GM18907 (cell line): ENCODE measurements around the gene CLEC18B.
"Not testable (repeated sequence)": the region's sequence is repeated elsewhere in the genome, so short reads cannot be mapped to it uniquely, and the experiment has no call there.

Source experiments
- ATAC-seq: cut with Tn5 transposase; IDR thresholded peaks from one replicate; pipeline ENCODE4 v1.9.1; 2021; ENCODE audit warnings: mild to moderate bottlenecking, moderate library complexity; ENCODE audit not compliant: unreplicated experiment

CLEC18B gene

DNA sequence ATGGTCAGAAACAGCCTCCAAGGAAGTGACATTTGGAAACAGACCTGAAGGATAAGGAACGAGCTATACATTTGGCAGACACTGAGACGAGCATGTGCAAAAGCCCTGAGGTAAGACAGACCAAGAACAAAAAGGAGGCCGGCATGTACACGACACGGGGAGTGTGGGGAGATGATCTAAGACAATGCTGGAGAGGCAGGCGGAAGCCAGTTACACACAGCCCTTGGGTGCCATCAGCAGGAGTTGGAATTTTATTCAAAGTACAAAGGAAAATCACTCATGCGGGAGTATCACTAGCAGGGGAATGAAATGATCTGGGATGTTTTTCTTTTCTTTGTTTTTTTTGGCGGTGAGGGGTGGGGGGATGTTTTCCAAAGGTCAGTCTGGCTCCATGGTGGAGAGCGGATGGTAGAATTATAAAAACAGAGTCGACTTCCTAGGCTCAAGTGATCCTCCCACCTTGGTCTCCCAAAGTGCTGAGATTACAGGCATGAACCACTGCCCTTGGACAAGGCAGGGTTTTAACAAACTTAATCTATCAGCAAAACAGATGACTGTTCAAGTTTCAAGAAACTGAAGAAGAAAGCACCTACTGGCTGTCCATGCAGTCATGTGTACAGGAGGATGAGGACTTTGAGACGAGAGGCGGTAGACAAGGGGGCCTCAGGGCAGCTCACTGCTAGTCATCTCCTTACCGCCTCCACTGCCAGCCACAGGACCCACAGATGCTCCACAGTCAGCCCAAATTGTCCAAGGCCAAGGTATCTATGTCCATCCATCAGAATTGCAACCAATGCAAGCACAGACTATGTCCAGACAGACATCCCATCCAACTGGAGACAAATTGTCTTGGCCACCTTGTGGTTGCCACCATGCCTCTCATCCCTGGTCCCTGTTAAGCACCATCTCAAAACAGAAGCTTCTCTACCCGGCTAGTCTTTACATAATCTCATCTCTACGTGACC is 59.4 kb downstream of the CLEC18B start:
- not testable (repeated sequence) for ATAC-seq
